Measurements from ENCODE around the gene FNIP2. TPM values are rescaled to one million over a fixed set of nuclear protein-coding genes. Genes with fewer than 3 reads are reported as not detected.

The FNIP2 gene
- total RNA-seq, 1 experiment from 2014 or later, result 16.1 TPM

- Histone ChIP-seq H3K9me3 (ENCODE audit: low read depth, low read length, poor library complexity, severe bottlenecking) (no peaks in the 10 kb centered on the region), H3K27ac (ENCODE audit: low read depth, low read length, poor library complexity, severe bottlenecking) (no peak overlapping the region), H3K4me3 (ENCODE audit: low read depth, low read length, poor library complexity, severe bottlenecking) (no peak overlapping the region), H3K36me3 (ENCODE audit: insufficient read depth, low read length, poor library complexity, severe bottlenecking) (no peaks in the 10 kb centered on the region), H3K4me1 (ENCODE audit: insufficient read depth, low read length, poor library complexity, severe bottlenecking) (peaks cover 28% of the 10 kb centered on the region), H3K27me3 (replicated peaks; ENCODE audit: insufficient read depth, low read depth, low read length, poor library complexity) (no peaks in the 10 kb centered on the region)
- TF ChIP-seq EZH2 (IDR thresholded peaks at IDR 0.05; ENCODE audit: borderline replicate concordance, low read depth, low read length, poor library complexity, severe bottlenecking), result no peak
- TF ChIP-seq, protein P1, sequence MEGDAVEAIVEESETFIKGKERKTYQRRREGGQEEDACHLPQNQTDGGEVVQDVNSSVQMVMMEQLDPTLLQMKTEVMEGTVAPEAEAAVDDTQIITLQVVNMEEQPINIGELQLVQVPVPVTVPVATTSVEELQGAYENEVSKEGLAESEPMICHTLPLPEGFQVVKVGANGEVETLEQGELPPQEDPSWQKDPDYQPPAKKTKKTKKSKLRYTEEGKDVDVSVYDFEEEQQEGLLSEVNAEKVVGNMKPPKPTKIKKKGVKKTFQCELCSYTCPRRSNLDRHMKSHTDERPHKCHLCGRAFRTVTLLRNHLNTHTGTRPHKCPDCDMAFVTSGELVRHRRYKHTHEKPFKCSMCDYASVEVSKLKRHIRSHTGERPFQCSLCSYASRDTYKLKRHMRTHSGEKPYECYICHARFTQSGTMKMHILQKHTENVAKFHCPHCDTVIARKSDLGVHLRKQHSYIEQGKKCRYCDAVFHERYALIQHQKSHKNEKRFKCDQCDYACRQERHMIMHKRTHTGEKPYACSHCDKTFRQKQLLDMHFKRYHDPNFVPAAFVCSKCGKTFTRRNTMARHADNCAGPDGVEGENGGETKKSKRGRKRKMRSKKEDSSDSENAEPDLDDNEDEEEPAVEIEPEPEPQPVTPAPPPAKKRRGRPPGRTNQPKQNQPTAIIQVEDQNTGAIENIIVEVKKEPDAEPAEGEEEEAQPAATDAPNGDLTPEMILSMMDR (conservative IDR thresholded peaks at IDR 0.05; ENCODE audit: low read depth, low read length), result no peak
- peak; percentile 76 for DNase-seq (ENCODE audit: low spot score)
- POLR2A ChIA-PET (ENCODE audit: low non-redundant PET), result no interaction called here
- no TSS peak for BruUV-seq (replicated peaks)
- CTCF ChIA-PET, result no interaction called here
- intact Hi-C loops (cut with micrococcal nuclease; ENCODE audit: unreplicated experiment), result no loop called here
Measured at GRCh38 chr4:158809611-158810486, 41.0 kb downstream of the FNIP2 start.

GRCh38 chr4:158810487-158811215 lies 41.8 kb downstream of the FNIP2 start:
- H3K27ac ChIP-seq (ENCODE audit: low read depth, low read length, poor library complexity, severe bottlenecking), result no peak overlapping the region
- no TSS peak for BruUV-seq (replicated peaks)
- TF ChIP-seq, protein P1 (conservative IDR thresholded peaks at IDR 0.05; ENCODE audit: low read depth, low read length), result no peak
- TF ChIP-seq EZH2 (IDR thresholded peaks at IDR 0.05; ENCODE audit: borderline replicate concordance, low read depth, low read length, poor library complexity, severe bottlenecking), result no peak
- intact Hi-C loops (cut with micrococcal nuclease; ENCODE audit: unreplicated experiment), result no loop called here
- H3K36me3 ChIP-seq (ENCODE audit: insufficient read depth, low read length, poor library complexity, severe bottlenecking), result no peaks in the 10 kb centered on the region
- ChIA-PET CTCF (no interaction called here), POLR2A (ENCODE audit: low non-redundant PET) (interaction anchor here (0.5 kb wide), 1 partner anchor 460 kb away, joined by 3 read pairs; no protein-coding TSS in a partner anchor)
- no peaks in the 10 kb centered on the region for H3K27me3 ChIP-seq (replicated peaks; ENCODE audit: insufficient read depth, low read depth, low read length, poor library complexity)
- peaks cover 28% of the 10 kb centered on the region for H3K4me1 ChIP-seq (ENCODE audit: insufficient read depth, low read length, poor library complexity, severe bottlenecking)
- DNase-seq (ENCODE audit: low spot score), result peak; percentile 36
- H3K4me3 ChIP-seq (ENCODE audit: low read depth, low read length, poor library complexity, severe bottlenecking), result no peak overlapping the region
- no peaks in the 10 kb centered on the region for H3K9me3 ChIP-seq (ENCODE audit: low read depth, low read length, poor library complexity, severe bottlenecking)

GRCh38 chr4:158811216-158811540 lies 42.4 kb downstream of the FNIP2 start:
- intact Hi-C loops (cut with micrococcal nuclease; ENCODE audit: unreplicated experiment), result no loop called here
- ChIA-PET POLR2A (ENCODE audit: low non-redundant PET) (interaction anchor here (0.5 kb wide), 1 partner anchor 459 kb away, joined by 3 read pairs; no protein-coding TSS in a partner anchor), CTCF (no interaction called here)

More at GRCh38 chr4:158811216-158811540, 42.4 kb downstream of the FNIP2 start:
- Histone ChIP-seq H3K27ac (ENCODE audit: low read depth, low read length, poor library complexity, severe bottlenecking) (no peak overlapping the region), H3K9me3 (ENCODE audit: low read depth, low read length, poor library complexity, severe bottlenecking) (no peaks in the 10 kb centered on the region), H3K4me3 (ENCODE audit: low read depth, low read length, poor library complexity, severe bottlenecking) (no peak overlapping the region), H3K36me3 (ENCODE audit: insufficient read depth, low read length, poor library complexity, severe bottlenecking) (no peaks in the 10 kb centered on the region), H3K27me3 (replicated peaks; ENCODE audit: insufficient read depth, low read depth, low read length, poor library complexity) (no peaks in the 10 kb centered on the region), H3K4me1 (ENCODE audit: insufficient read depth, low read length, poor library complexity, severe bottlenecking) (peaks cover 28% of the 10 kb centered on the region)
- no peak for TF ChIP-seq EZH2 (IDR thresholded peaks at IDR 0.05; ENCODE audit: borderline replicate concordance, low read depth, low read length, poor library complexity, severe bottlenecking)
- TF ChIP-seq, protein P1 (conservative IDR thresholded peaks at IDR 0.05; ENCODE audit: low read depth, low read length), result no peak
- DNase-seq (ENCODE audit: low spot score), result no peak
- BruUV-seq (replicated peaks), result no TSS peak

Data from A673 (cell line).